ENCODE measurements around the gene DCLK3. TPM values are rescaled to one million over a fixed set of nuclear protein-coding genes. Genes with fewer than 3 reads are reported as not detected.

The DCLK3 gene
- total RNA-seq, 1 donor from 2014 or later: 0.06 TPM

DNA sequence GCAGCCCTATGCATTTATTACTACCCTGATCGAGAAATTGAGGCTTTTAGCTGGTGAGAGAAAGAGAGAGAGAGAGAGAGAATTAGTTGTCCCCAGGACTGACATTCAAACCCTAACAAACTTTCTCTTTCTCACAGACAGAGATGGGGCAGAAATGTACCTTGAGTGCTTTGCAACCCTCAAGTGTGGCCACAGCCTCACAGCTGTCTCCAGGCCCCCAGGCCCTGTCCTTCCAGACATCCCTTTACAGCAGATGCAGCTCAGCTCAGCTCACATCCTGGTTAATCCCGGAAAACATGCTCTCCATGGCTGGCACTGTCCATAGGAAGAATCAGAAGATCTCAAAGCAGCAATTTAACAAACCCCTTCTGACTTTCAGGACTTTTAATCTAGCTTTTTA lies 67.6 kb downstream of the DCLK3 start:
- no peak for TF ChIP-seq CTCF (conservative IDR thresholded peaks at IDR 0.05; ENCODE audit: low read depth, low read length)
- DNase-seq (ENCODE audit: low read depth): no peak
- no peak overlapping the region for H3K4me3 ChIP-seq (ENCODE audit: low read depth, low read length)

GRCh38 chr3:36695769-36696137 lies 68.6 kb downstream of the DCLK3 start:
- DNase-seq (ENCODE audit: low read depth): no peak
- H3K4me3 ChIP-seq (ENCODE audit: low read depth, low read length): no peak overlapping the region
- no peak for TF ChIP-seq CTCF (conservative IDR thresholded peaks at IDR 0.05; ENCODE audit: low read depth, low read length)

DNA sequence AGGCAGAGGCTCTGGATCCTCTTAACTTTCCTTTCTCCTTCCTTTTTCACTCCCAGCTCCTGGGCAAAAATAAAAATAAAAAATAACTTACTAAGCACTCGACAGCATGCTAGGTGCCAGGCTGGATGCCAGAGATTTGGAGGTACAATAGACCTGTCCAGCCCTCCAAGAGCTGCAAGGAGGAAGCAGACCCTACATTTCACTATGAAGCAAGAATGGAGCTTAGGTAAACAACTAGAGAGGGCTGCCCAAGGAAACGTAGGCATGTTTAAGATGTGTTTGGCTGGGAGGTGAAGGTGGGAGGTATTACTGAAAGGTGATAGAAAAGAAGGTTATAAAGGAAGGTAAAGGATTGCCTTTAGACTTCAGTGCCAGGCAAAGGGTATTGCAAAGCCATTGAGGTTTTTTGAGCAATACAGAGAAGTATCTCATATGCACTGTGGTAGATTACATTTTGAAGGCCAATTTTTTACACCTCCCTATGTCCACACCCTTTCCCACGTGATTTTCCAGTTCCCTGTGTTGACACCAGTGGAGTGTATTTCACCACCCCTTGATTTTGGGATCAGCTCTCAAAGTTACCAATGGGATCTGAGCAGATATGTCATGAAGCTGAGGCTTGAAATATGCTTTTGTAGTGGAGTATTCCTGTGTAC lies 69.1 kb downstream of the DCLK3 start:
- H3K4me3 ChIP-seq (ENCODE audit: low read depth, low read length): no peak overlapping the region
- TF ChIP-seq CTCF (conservative IDR thresholded peaks at IDR 0.05; ENCODE audit: low read depth, low read length): no peak
- no peak for DNase-seq (ENCODE audit: low read depth)

- DNase-seq (ENCODE audit: low read depth): no peak
- no peak for TF ChIP-seq CTCF (conservative IDR thresholded peaks at IDR 0.05; ENCODE audit: low read depth, low read length)
These were observed 70.7 kb downstream of the DCLK3 start for GRCh38 chr3:36693670-36694069.

DNA sequence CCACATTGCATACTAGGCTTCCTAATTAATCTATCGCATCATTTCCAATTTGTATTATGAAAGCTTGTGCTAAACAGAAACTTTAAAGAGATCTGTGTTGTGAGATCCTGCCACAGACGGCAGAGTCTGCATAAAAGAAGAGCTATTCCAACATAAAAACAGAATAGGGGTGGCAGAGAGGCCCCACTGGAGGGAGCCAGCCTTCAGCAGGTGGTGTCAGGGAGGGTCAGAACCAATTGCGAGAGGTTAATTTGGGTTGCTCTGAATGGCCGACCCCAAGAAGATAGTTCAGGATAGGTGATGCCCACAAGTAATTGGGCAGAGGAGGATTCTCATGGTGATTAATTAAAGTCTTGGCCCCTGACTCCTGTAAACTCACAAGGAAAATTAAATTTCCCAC lies 74.8 kb downstream of the DCLK3 start:
- no peak overlapping the region for H3K4me3 ChIP-seq (ENCODE audit: low read depth, low read length)
- DNase-seq (ENCODE audit: low read depth): no peak

More at GRCh38 chr3:36693670-36694069, 70.7 kb downstream of the DCLK3 start:
- H3K4me3 ChIP-seq (ENCODE audit: low read depth, low read length): no peak overlapping the region

DNA sequence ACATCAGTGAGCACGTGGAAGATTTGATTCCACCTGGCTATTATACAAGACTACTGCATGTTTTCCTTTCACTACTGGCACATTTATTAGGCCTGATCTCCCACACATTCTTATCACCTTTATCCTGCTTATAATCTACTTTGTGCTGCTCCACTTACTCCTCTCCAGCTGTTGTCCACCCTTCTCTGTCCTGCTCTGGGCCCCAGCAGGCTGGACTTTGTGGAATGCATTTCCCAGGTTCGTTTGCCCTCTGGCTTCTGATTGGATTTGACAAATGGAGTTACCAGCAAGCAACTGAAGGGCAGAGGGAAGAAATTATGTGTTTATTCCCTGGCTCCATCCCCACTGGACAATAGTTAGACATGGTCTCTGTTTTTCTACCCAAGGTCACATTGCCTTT lies 75.5 kb downstream of the DCLK3 start:
- no peak overlapping the region for H3K4me3 ChIP-seq (ENCODE audit: low read depth, low read length)
- TF ChIP-seq CTCF (conservative IDR thresholded peaks at IDR 0.05; ENCODE audit: low read depth, low read length): no peak

More for the DNA sequence above, 74.8 kb downstream of the DCLK3 start:
- no peak for TF ChIP-seq CTCF (conservative IDR thresholded peaks at IDR 0.05; ENCODE audit: low read depth, low read length)

GRCh38 chr3:36686516-36686915 lies 77.8 kb downstream of the DCLK3 start:
- no peak for DNase-seq (ENCODE audit: low read depth)
- no peak overlapping the region for H3K4me3 ChIP-seq (ENCODE audit: low read depth, low read length)
- TF ChIP-seq CTCF (conservative IDR thresholded peaks at IDR 0.05; ENCODE audit: low read depth, low read length): no peak

More for the DNA sequence above, 75.5 kb downstream of the DCLK3 start:
- DNase-seq (ENCODE audit: low read depth): no peak
